ENCODE measurements around the gene BCKDK.

DNA sequence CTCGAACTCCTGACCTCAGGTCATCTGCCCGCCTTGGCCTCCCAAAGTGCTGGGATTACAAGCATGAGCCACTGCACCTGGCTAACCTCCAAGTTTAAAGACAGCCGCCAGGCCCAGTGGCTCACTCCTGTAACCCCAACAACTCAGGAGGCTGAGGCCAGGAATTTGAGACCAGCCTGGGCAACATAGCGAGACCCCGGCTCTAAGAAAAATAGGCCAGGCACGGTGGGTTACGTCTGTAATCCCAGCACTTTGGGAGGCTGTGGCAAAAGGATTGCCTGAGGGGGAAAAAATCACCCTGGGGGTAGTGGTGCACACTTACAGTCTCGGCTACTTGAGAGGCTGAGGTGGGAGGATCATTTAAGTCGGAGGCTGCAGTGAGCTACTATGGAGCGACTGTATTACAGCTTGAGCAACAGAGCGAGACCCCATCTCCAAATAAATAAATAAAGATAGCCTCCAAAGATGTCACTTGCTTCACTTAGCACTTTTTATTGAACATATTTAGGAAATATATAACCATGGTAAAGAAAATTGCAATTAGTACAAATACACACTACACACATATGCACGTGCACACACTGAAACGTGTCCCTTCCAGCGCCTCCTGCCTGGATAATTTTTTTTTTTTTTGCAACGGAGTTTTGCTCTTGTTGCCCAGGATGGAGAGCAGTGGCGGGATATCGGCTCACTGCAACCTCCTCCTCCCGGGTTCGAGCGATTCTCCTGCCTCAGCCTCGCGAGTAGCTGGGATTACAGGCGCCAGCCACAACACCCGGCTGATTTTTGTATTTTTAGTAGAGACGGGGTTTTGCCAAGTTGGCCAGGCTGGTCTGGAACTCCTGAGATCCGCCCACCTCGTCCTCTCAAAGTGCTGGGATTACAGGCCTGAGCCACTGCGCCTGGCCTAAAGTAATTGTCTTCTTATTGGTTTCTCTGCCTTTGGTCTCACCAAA lies 1.4 kb upstream of the BCKDK start:
- no peak for TF ChIP-seq POLR2A (IDR thresholded peaks at IDR 0.05)
- TF ChIP-seq, protein P1, sequence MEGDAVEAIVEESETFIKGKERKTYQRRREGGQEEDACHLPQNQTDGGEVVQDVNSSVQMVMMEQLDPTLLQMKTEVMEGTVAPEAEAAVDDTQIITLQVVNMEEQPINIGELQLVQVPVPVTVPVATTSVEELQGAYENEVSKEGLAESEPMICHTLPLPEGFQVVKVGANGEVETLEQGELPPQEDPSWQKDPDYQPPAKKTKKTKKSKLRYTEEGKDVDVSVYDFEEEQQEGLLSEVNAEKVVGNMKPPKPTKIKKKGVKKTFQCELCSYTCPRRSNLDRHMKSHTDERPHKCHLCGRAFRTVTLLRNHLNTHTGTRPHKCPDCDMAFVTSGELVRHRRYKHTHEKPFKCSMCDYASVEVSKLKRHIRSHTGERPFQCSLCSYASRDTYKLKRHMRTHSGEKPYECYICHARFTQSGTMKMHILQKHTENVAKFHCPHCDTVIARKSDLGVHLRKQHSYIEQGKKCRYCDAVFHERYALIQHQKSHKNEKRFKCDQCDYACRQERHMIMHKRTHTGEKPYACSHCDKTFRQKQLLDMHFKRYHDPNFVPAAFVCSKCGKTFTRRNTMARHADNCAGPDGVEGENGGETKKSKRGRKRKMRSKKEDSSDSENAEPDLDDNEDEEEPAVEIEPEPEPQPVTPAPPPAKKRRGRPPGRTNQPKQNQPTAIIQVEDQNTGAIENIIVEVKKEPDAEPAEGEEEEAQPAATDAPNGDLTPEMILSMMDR (IDR thresholded peaks at IDR 0.05), result no peak
